GM19239 (cell line): ENCODE measurements around the gene CRYM.
A peak's percentile ranks its signal among the peaks of the same experiment; 100 is the strongest.
"Not testable (repeated sequence)": the region's sequence is repeated elsewhere in the genome, so short reads cannot be mapped to it uniquely, and the experiment has no call there.

Experiments
- DNase-seq: peaks from one replicate; pipeline ENCODE4 v3.0.0; 2011; ENCODE audit warnings: low spot score; ENCODE audit not compliant: insufficient read length
- FAIRE-seq: peaks from 2 replicates; lab custom pipeline; 2011; peaks lifted over from hg19 to GRCh38; lab: Jason Lieb, UNC

Gene CRYM

GRCh38 chr16:21281698-21282389, 3.8 kb upstream of the CRYM start:
- DNase-seq (no peak), FAIRE-seq (no peak)

- DNase-seq (no peak), FAIRE-seq (no peak)
Observed at GRCh38 chr16:21279501-21279900, 1.4 kb upstream of the CRYM start.

- FAIRE-seq (peak; percentile 53), DNase-seq (no peak)
Observed at GRCh38 chr16:21277045-21277926, 804 bp downstream of the CRYM start.

DNA sequence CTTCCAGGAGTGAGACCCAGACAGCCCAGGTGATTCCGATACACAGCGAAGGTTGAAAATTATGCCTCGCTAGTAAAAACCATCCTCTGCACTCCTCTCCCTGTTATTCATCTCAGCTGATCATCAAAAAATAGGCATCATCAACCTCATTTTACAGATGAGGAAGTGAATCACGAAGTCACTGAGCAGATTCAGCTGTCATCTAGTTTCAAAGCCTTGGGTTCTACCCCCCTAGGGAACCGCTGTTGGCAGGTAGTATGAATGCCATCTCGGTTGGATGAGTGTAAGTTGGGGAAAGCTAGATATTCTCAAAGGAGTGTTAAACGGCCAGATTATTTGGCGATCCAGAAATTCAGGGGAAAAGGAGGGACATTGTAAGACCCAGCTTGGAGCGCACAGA, 2.0 kb downstream of the CRYM start:
- DNase-seq (no peak), FAIRE-seq (peak; percentile 82)

DNA sequence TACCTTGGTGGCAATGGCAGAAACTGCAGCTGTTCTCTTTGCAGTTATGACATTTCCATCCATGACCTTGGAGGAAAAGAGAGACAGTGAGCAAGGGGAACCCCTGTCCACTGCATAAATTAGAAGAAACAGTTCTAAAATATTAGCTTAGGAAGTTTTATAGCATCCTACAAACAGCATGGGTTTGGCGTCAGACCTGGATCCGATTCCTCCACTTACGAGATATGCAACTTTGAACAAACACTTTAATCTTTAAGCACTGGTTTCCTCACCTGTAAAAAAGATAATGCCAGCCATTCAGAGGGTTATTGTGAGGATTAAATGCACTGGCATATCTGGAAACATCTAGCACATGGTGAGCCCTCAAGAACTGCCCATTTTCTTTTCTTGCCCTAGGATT, 2.6 kb downstream of the CRYM start:
- DNase-seq: no peak
- FAIRE-seq: no peak

DNA sequence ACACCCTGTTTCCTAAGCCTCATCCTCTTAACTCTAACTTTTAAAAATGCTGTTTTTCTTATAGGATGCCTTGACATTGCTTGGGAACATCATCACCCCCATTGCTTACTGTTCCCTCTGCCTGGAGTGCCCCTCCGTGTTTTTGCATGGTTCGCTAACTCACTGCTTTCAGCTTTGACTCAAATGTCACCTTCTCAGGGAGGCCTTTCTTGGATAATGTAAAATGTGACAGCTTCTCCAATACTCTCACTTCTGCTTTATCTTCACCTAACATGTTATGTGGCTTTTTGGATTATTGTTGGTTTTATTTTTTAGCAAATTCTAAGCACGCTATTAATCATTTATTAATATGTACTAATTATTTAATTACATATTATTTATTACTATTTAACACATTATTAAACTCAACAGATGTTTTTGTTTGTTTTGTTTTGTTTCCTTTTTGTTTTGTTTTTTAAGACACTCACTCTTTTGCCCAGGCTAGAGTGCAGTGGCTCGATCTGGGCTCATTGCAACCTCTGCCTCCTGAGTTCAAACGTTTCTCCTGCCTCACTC, 3.8 kb downstream of the CRYM start:
- DNase-seq (no peak), FAIRE-seq (no peak)

GRCh38 chr16:21272763-21273162, 5.3 kb downstream of the CRYM start:
- FAIRE-seq, DNase-seq: not testable (repeated sequence)

DNA sequence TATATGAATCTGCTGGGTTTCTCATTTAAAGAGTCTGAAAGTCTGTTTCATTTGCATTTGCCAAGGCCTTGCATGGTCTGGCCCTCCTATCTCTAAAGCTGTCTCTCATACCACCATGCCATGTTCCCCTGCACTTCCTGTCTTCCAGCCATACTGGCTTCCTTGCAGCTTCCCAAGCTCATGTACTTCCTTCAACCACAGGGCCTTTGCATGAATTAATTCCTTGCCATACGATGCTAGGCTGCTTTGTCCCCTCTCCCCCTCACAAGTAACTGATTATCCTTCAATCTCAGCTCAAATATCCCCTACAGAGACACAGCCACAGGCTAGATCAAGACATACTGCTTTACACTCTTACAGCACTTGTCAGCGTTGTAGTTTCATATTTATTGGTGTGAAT, 5.8 kb downstream of the CRYM start:
- FAIRE-seq: no peak
- no peak for DNase-seq

DNA sequence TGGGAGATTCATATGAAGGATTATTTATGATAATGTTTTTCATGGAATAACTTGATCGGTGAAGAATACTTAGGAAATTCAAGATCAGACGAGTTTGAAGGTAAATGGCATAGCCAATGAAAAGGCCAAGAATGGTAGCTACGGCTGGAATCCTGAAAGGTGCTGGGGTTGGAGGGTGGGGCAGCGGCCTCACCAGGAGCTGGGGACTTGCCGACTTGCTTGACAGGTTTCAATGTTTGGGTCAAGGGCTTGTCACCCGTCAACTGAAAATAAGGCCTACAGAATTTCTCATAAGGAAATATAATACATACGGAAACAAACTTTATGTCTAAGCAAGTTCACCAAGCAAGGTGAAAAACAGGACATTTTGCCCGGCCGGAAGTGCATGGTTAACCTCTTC, 9.9 kb downstream of the CRYM start:
- no peak for FAIRE-seq
- DNase-seq: no peak

DNA sequence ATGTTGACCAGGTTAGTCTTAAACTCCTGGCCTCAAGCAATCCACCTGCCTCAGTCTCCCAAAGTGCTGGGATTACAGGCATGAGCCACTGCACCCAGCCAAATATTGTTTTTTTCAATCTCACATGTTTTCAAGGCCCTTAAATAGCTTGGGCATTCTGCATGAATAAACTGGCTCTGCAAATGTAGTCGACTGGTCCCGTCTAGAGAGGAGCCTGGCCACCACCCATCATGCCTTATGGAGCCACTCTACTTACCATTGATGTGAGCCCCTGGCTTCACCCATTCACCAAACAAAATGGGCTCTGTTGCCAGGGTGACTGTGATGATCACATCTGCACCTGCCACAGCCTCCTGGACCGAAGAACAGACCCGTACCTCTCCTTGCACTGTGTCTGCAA, 10.8 kb downstream of the CRYM start:
- no peak for FAIRE-seq
- no peak for DNase-seq

- peak; percentile 52 for FAIRE-seq
- DNase-seq: no peak
Observed at GRCh38 chr16:21265104-21265837, 12.8 kb downstream of the CRYM start.

DNA sequence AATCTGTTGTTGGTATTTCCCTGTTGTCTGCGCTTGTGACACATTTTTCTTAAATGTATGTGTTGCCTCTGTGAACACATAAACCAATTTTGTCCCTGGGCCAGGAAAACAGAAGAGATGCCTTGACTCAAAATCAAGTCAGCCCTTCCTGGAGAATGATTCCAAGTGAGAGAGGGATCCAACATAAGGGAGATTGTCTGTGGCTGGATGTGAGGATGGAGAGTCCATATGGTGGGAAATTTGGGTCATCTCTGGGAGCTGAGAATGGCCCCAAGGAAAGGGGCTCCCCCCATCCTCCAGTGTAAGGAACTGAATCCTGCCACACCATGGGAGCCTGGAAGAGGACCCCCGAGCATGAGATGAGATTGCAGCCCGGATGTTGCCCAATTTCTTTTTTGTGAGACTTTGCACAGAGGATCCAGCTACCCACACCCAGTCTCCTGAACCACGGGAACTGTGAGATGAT, 13.5 kb downstream of the CRYM start:
- DNase-seq (no peak), FAIRE-seq (peak; percentile 74)

- FAIRE-seq (peak; percentile 97), DNase-seq (peak; percentile 59)
Observed at GRCh38 chr16:21263640-21264570, 14.2 kb downstream of the CRYM start.

DNA sequence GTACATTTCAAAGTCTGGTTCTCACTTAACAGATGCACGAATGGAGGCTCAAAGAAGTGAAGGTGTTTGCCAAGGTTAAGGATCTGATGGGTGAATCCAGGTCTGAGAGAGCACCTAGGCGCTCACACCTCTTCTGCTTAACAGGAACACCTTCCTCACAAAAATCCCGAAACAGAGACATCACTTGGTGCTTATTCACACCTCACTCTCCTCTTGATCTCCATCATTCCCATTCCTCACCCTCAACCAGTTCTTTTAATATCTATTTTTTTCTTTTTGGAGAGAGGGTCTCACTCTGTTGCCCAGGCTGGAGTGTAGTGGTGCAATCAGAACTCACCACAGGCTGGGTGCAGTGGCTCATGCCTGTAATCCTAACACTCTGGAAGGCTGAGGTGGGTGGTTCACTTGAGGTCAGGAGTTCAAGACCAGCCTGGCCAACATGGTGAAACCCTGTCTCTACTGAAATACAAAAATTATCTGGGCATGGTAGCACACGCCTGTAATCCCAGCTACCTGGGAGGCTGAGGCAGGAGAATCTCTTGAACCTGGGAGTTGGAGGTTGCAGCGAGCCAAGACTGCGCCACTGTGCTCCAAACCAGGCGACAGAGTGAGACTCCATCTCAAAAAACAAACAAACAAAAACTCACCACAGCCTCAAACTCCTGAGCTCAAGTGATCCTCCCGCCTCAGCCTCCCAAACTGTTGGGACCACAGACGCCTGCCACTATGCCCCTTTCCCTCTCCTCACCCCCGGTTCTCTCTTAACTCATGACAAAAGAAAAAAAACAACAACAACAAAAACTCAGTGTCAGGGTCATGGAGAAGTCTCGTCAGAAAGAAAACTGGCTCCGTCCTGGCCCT, 15.1 kb downstream of the CRYM start:
- FAIRE-seq (peak; percentile 48), DNase-seq (no peak)

- DNase-seq (no peak), FAIRE-seq (peak; percentile 84)
Observed at GRCh38 chr16:21260870-21261791, 17.0 kb downstream of the CRYM start.

- DNase-seq: no peak
- no peak for FAIRE-seq
Observed at GRCh38 chr16:21257284-21257683, 20.8 kb downstream of the CRYM start.

- no peak for DNase-seq
- FAIRE-seq: no peak
Observed at GRCh38 chr16:21256636-21257035, 21.5 kb downstream of the CRYM start.
